NOMO-1 treated with DMSO at 0.1 percent for 48 hours (cell line): ENCODE results near the gene RGS4.
A peak's percentile ranks its signal among the peaks of the same experiment; 100 is the strongest.
"Not testable (repeated sequence)": the region's sequence is repeated elsewhere in the genome, so short reads cannot be mapped to it uniquely, and the experiment has no call there.

Experiments
- DNase-seq: peaks from one replicate; lab custom pipeline; 2025; ENCODE audit not compliant: unreplicated experiment; lab: John Stamatoyannopoulos, UW

RGS4 gene

GRCh38 chr1:163066686-163067085 lies 2.5 kb upstream of the RGS4 start:
- no peak for DNase-seq

- peak; percentile 21 for DNase-seq
Observed at GRCh38 chr1:163068716-163069115, 445 bp upstream of the RGS4 start.

- no peak for DNase-seq
Observed at GRCh38 chr1:163069655-163070277, 605 bp downstream of the RGS4 start.

GRCh38 chr1:163071405-163072255 lies 2.5 kb downstream of the RGS4 start:
- DNase-seq: peak; percentile 38

GRCh38 chr1:163072658-163073057 lies 3.5 kb downstream of the RGS4 start:
- DNase-seq: no peak

- DNase-seq: no peak
Observed at GRCh38 chr1:163074004-163074403, 4.8 kb downstream of the RGS4 start.

GRCh38 chr1:163074716-163075284 lies 5.6 kb downstream of the RGS4 start:
- no peak for DNase-seq

- no peak for DNase-seq
Observed at GRCh38 chr1:163076044-163076443, 6.9 kb downstream of the RGS4 start.

- DNase-seq: no peak
Observed at GRCh38 chr1:163076446-163076845, 7.3 kb downstream of the RGS4 start.

GRCh38 chr1:163076981-163077761 lies 8.0 kb downstream of the RGS4 start:
- DNase-seq: no peak

- no peak for DNase-seq
Observed at GRCh38 chr1:163082971-163083370, 13.8 kb downstream of the RGS4 start.

- no peak for DNase-seq
Observed at GRCh38 chr1:163083690-163084089, 14.5 kb downstream of the RGS4 start.

- DNase-seq: no peak
Observed at GRCh38 chr1:163084330-163084729, 15.2 kb downstream of the RGS4 start.

- no peak for DNase-seq
Observed at GRCh38 chr1:163085041-163085903, 16.1 kb downstream of the RGS4 start.

- DNase-seq: no peak
Observed at GRCh38 chr1:163085904-163086268, 16.7 kb downstream of the RGS4 start.

- DNase-seq: not testable (repeated sequence)
Observed at GRCh38 chr1:163089117-163089516, 20.0 kb downstream of the RGS4 start.

- no peak for DNase-seq
Observed at GRCh38 chr1:163090321-163090945, 21.3 kb downstream of the RGS4 start.

- DNase-seq: no peak
Observed at GRCh38 chr1:163093169-163093568, 24.0 kb downstream of the RGS4 start.

- no peak for DNase-seq
Observed at GRCh38 chr1:163093579-163093978, 24.4 kb downstream of the RGS4 start.

- no peak for DNase-seq
Observed at GRCh38 chr1:163094182-163094581, 25.0 kb downstream of the RGS4 start.
